Inferior parietal cortex (tissue), 1 donor: ENCODE results near the gene LHX3.

Experiments
- DNase-seq: peaks from one replicate; pipeline ENCODE4 v3.0.0-alpha.2; 2016; ENCODE audit errors: extremely low spot score

The LHX3 gene

DNA sequence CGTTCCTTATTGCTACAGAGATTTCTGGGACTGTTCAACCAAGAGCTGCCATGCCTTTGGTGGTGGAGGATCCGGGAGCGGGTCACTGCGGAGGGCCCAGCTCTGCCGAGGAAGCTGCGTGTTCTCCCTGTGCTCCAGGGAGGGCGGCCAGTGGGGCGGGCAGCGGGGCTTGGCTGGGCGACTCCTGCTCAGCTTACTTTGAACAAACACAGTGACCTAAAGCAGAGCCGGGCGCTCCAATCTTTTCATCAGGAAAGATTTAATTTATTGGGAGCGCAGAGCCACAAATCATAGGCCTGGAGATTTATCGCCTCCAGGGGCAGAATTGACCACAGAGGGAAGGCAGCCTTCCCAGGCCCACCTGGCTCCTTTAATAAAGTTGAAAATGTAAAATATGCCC lies 27.7 kb downstream of the LHX3 start:
- DNase-seq = no peak

DNA sequence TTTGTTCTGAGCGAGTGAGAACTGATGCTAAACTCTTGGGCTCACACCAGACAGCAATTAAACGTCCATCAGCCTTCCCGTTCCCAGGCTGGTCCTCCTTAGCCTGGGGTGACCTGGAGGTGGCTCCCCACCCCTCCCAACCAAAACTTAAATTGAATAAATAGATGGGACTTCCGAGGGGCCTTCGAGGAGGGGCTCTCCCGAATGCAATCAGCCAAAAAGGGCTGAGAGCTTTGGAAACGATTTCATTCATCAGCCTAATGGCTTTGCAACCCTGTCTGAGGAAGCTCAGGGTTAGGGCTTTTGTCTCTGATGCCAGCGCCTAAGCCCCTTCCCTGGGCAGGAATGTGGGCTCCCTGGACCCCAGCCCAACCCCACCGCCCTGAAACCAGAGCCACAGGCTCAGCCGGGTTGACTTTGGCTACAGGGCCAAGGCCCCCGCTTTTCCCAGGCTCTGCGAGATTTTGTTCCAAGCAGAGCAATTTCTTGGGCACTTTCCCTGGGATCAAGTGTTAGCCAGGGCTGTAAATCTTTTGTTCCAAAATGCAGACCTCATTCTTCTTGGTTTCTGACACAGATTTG lies 29.2 kb downstream of the LHX3 start:
- DNase-seq = no peak

DNA sequence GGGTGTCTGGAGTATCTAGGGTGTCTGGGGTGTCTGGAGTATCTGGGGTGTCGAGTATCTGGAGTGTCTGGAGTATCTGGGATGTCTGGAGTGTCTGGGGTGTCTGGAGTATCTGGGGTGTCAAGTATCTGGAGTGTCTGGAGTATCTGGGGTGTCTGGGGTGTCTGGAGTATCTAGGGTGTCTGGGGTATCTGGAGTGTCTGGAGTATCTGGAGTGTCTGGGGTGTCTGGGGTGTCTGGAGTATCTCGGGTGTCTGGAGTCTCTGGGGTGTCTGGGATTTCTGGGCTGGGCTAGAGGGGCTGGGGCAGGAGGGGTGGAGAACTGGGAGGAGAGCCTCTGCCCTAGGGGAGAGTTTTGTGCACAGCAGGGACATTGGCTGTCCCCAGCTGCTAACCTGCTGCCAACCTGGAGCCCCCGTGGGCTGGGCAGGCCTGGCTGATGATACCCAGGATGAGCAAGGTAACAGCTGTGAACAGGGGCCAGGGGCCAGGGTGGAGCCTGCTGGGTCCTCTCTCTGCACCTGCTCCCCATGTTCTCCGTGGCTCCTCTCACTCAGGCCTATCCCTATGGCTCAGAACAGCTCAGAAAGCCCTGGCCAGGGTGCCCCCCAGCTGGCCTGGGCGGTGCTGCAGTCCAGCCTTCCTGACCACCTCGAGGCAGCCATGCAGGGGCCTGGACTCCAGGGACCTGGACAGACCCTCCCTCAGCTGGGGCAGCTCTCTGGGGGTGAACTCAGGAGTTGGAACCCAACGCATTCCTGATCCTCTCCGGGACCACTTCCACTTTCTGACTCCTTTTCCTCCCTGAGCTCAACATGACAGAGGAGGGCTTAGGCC lies 29.9 kb downstream of the LHX3 start:
- DNase-seq = no peak

GRCh38 chr9:136173648-136174290 lies 31.2 kb downstream of the LHX3 start:
- no peak for DNase-seq

GRCh38 chr9:136172412-136173079 lies 32.4 kb downstream of the LHX3 start:
- no peak for DNase-seq

GRCh38 chr9:136171801-136172411 lies 33.0 kb downstream of the LHX3 start:
- no peak for DNase-seq

DNA sequence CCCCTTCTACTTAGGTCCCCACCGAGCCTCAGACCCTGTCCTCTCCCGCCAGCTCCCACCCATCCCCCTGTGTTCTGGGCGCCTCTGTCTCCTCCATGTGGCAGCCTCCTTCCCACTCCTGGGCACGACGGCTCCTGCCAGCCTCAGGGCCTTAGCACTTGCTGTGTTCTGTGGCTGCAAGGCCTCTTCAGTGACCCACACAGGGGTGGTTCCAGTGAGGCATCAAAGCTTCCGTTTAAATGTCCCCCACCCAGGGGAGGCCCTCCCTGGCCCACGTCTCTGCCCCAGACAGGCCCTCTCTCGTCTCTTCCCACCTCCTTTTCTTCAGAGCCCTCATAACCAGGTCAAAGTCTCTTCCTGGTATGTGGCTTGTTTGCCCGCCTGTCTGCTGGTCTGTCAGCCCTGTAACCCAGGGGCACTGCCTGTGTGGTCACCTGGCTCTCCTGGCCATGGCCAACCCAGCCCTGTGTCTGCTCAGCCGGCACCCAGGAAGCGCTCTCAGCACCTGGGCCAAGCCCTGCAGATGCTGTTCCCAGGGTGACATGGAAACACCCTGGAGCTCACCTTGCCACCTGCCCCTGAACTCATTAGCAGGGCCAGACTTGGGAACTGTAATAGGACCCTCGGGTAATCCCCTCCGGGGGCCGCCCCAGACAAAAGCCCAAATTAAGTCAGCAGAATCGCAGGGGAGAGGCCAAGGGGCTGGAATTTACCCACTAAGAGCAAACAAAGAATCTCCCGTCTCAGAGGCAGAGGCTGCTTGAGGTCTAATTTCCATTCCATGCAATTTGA lies 33.7 kb downstream of the LHX3 start:
- no peak for DNase-seq

DNA sequence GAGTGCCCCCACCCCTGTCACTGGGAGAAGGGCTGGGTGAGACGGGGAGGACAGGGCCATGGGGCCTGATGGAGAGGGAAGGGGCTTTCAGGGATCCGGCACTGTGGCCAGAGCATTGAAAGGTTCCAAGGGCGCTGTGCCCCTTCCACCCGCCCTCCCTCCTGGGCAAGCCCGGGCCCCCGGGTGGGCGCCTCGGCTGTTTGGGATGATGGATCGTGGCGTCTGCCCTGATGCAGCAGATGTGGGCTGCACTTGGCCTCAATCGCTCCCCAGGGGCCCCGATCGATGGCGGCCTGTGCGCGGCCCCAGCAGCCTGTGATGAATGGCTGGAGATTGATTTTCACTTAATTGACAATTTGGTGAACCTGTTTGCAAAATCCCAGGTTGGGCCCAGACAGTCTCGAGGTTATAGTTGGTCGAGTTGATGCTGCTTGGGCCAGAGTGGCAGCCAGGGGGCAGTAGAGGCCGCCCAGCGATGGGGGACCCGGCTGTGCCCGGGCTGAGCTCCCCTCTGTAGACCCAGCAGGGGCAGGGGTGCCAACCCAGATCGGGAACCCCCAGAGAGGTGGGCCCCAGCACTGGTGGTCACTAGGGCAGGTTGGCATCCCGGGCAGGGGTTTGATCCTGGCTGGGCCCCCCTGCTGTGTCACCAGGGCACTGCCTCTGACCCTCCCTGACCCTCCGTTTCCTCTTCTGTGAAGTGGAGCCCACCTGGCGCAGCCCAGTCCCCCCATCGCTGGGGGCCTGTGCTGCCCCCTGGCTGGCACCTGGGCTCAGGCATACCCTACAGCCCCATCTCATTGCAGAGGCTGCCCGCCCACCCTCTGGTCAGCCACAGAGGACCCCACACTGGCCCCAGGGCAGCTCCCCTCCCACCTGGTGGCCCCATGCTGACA lies 34.7 kb downstream of the LHX3 start:
- peak; percentile 2 for DNase-seq

- no peak for DNase-seq
Measured at GRCh38 chr9:136169495-136169894, 35.4 kb downstream of the LHX3 start.

GRCh38 chr9:136163248-136163850 lies 41.6 kb downstream of the LHX3 start:
- DNase-seq = no peak

DNA sequence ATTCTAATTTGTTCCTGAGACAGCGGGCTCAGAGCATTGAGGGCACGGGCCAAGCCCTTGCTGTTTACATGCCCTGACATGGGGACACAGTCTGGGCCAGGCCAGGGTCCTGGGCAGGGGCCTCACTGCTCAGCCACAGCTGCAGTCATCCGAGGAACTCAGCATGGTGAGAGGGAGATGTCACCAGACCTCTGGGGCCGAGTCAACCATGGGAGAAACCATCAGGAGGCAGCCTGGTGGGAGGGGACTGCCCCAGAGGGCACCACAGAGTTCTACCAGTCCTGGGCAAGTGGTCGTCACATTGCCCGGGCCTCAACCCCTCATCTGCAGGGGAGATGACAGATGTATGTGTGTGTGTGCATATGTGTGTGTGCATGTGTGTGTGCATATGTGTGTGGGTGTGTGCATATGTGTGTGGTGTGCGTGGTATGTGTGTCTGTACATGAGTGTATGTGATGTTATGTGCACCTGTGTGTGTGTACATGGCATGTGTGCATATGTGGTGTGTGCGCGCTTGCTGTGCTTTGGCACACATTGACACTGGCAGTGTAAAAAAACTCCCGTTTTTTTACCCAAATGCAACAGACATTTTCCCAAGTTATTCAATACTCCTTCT lies 43.8 kb downstream of the LHX3 start:
- DNase-seq = no peak

- no peak for DNase-seq
Measured at GRCh38 chr9:136160381-136160841, 44.5 kb downstream of the LHX3 start.

- no peak for DNase-seq
Measured at GRCh38 chr9:136159851-136160250, 45.1 kb downstream of the LHX3 start.

DNA sequence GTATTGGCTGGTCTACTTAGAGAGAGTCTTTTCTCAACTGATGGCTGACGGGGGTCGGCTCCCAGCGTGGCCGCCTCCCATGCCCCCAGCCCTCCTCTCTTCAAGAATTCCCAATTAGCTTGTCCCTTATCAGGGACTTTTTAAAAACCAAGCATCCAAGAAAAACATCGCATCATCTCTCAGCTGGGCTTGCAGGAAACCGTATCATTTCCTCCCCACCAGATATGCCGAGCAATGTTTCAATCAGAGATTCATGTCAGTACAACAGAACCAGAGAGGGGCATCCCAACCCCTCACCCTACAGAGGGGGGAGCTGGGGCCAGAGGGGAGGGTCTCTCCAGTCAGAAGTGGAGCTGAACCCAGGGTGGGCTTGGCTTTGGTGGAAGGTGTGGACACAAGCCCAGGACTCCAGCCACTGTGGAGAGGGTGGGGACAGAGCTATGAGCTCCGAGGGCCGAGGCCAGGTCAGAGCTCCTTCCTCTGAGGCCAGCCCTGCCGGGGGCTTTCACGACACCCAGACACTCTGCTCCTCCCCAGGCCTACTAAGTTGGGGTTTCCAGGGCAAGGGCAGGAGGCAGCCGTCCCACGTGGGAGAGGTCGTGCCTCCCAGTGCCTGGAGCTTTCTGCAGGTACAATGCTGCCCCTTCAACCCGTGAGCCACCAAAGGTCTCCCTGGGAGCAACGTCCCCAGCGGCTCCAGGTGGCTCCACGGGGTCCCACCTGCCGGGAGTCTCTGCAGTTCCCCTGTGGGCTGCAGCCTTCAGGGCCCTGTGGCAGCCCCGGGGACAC lies 47.3 kb downstream of the LHX3 start:
- no peak for DNase-seq

- no peak for DNase-seq
Measured at GRCh38 chr9:136156209-136157120, 48.5 kb downstream of the LHX3 start.

DNA sequence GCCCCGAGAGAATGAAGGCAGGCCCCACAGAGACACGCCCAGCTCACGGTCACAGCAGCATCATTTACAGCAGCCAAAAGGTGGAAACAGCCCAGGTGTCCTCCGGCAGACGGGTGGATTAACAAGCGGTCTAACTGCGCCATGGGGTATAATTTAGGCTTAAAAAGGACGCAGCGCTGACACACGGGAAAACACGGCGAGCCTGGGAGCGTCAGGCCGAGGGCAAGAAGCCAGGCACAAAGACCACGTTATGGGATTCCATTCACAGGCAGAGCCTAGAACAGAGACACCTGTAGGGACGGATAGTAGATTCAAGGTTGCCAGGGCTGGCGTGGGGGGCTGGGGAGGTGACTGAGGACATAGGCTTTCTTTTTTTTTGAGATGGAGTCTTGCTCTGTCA lies 49.4 kb downstream of the LHX3 start:
- DNase-seq = no peak

- no peak for DNase-seq
Measured at GRCh38 chr9:136154943-136155342, 50.0 kb downstream of the LHX3 start.
